GM18520 (cell line): ENCODE data around the gene MSL1.

ENCODE experiments used
- ATAC-seq: cut with Tn5 transposase; IDR thresholded peaks from one replicate; pipeline ENCODE4 v1.9.1; 2021; ENCODE audit not compliant: unreplicated experiment

MSL1 gene

DNA sequence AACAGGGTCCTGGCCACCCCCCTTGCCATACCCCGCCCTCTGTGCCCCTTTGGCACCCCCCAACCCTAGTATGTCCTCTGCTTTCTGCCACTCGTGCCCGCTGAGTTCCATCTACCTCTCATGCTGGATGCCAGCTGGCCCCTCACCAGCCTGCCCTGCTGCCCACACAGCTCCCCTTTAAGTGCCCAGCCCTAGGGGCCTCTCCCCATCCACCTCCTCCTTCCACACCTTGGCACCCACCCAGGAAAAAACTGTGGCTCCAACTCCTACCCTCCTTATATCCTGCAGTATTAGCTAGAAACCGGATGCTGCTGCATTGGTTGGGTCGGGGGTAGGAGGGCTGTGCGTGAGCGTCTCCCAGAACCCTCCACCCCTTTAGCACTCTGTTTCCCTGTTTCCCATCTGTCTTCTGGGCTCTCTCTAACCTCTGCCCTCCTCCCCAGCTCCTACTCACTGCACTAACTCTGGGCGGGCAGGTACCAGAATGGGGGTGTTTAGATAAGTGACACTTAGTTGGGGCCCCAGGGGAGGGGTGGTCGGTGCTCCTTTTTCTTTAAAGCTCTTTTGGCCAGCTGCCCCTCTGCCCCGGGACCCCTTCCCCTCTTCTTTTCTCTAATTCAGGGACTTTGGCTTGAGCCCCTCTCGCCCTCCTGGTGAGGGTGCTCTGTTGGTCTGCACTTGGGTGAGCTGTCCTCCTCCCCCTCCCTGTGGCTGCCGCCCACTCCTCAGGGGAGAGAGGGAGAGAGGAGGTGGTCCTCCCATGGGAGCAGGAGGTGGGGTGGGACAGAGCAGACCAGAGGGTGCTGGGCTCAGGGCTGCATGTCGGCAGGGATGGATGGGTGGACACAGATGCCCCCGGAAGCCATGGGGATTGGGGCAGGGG is 31.3 kb upstream of the MSL1 start:
- no peak for ATAC-seq

DNA sequence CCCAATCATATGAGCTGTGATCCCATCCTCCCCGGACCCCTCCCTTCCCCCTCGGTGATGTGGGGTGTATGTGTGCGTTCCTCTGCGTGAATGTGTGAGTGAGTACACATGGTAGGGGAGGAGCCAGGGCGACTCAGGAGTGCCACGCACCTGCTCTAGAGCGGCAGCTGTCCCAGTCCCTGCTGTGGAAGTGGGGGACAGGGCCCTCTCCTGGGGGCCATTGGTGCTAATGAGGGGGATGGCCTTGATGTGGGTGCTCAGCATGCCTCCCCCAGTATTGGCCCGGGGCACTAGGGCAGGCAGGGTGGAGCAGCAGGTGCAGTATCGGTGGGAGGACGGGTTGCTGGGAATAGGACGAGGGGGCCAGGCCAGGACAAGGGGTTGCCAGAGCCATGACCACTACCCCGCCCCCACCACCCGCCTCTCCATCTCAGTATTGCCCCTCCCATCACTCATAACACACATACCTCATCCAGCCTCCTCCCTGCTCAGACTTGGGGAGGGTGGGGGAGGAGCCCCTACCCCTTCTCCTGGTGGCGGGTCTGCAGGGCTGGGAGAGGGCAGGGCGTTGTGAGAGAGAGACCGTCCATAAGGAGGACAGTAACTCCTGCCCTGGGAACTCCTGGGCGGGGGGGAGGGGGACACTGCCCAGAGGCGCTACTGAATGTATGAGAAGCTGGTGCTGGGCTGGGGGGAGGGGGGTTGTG is 29.9 kb upstream of the MSL1 start:
- no peak for ATAC-seq

DNA sequence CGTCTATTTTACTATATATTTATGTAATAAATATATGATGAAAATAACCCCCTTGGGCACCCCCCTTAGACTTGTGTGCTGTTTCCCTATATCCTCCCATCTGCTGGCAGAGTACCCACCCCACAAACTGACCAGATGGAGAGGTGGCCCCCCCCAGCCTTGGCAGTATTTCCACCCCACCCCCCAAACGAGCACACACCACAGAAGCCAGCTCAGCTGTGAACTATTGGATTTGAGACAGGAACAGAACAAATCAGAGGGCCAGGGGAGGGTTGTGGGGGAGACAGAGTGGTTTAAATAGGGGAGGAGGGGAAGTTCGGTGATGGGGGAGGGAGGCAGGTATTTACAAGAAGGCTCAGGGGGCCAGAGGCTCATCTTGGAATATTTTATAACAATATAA is 29.2 kb upstream of the MSL1 start:
- no peak for ATAC-seq

DNA sequence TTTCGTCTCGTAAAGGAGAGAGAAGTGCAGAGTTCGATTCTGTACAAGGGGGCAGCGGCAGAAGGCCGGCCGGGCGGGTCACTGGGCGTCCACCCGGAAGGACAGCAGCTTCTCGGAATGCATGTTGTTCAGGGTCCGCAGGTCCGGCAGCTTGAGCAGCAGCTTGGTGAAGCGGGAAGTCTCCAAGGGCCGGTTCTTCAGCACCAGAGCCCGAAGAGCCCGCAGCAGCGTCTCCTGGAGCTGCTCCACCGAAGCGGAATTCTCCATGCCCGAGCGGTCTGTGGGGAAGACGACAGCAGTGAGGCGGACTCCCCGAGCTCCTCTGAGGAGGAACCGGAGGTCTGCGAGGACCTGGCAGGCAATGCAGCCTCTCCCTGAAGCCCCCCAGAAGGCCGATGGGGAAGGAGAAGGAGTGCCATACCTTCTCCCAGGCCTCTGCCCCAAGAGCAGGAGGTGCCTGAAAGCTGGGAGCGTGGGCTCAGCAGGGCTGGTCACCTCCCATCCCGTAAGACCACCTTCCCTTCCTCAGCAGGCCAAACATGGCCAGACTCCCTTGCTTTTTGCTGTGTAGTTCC is 28.7 kb upstream of the MSL1 start:
- no peak for ATAC-seq

DNA sequence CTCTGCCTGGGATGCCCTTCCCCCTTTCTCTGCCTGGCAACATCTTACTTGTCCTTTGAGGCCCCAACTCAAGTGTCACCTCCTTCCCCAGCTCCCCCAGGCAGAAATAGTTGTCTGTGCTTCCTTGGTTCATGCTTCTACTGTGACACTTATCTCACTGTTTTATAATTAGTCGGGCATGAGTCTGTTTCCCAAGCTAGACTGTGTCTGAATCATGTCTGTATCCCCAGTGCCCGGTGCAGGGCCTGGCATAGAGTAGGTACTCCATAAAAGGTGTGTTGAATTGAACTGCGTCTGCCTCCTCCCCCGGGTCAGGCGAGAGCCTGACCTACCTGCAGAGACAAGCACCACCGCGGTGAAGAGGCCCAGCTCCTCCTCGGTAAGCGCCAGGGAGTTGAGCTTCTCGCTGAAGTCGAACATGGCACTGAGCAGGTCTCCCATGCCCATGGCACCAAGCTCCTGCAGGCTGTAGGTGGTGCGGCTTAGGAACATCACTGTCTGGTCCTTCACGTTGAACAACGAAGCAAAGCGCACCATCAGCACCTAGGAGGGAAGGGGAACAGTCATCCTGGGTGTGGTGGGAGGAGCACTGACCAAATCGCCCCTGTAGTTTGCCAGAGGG is 28.1 kb upstream of the MSL1 start:
- no peak for ATAC-seq

DNA sequence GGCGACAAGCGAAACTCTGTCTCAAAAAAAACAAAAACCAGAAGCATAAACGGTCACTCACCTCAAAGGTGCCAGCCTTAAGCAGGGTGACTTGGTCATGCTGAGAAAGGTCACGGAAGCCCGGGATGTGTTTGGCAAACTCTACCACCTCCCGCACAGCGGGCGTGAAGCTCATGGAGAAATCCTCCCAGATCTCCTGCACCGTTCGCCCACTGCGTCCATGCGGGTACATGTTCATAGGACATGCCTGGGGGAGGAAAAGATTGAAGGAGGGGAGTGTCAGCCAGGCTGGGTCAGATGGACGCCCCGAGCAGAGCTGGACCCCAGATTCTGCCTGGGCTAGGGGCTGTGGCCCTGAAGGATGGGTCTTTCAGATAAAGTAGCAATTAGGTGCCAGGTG is 26.9 kb upstream of the MSL1 start:
- ATAC-seq, result no peak

DNA sequence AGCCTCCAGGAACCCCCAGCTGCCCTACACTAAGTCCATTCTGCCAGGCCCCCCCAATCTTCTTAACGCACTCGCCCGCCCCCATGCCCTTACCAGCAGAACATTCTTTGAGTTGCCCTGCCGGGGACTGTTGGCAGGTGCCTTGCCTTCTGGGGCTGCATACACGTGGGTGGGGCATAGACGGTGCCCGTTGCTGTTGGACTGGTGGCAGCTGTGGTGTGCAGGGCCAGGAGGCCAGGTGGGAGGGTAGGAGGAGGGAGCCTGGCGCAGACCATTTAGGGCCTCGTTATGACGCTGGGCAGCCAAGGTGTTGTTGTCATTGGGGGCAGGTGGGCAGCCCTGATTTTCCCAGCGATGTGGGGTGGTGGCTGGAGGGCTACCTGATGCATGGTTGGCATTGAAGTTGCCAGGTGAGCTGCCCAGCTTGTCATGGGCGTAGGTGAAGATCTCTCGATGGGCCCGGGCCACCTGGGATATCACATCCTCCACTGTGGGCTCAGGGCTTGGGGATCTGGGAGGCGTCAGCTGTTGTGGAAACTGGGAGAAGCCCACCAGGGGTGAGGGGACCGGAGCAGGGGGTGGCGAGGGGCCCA is 26.3 kb upstream of the MSL1 start:
- ATAC-seq, result no peak

DNA sequence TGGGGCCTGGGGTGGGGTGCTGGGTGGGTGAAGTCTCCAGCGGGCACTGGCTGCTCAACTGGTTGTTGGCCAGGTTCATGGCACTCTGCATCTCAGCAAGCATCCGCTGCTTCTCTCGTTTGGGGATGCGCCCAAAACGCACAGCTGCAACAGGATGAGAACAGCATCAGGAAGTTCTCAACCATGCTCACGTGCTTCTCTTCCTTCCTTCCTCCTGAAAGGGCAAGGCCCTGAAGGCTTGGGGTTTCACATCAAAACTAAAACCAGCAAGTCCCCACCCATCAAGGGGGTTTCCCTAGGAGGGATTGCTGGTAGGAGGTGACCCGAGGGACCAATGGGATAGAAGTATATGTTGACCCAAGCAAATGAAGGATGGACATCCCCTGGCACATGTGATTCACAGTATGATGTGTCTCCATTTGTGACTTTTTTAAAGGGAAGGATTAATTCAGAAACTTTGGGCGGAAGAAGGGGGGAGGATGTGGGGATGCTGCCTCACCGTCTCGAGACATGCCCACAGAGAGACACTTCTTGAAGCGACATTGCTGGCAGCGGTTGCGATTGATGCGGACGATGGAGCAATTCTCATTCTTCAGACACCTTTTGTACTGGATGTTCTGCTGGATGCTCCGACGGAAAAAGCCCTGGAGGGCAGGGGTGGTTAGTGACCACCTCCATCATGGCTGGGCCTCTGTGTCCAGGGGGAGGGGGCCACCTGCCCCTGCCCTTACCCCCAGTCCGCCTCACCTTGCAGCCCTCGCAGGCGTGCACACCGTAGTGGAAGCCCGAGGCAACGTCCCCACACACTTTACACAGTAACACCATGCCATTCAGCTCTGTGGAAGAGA is 25.6 kb upstream of the MSL1 start:
- ATAC-seq, result peak; percentile 43

DNA sequence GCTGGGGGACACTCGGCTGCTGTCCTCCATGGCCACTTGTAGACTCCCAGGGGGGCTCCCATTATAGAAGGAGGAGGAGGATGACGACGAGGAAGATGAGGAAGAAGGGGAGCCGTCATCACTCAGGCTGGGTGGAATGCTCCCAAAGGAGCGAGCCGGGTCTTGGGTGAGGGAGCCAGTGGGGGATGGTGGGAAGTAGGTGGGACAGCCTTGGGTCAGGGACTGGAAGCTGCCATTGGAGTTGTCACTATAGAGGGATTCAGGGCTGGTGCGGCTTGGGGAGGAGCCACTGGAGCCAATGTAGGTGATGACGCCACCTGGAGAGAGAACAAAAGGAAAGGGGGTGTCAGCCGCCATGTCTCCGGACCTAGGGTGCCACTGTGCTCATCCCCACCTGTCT is 24.7 kb upstream of the MSL1 start:
- no peak for ATAC-seq

DNA sequence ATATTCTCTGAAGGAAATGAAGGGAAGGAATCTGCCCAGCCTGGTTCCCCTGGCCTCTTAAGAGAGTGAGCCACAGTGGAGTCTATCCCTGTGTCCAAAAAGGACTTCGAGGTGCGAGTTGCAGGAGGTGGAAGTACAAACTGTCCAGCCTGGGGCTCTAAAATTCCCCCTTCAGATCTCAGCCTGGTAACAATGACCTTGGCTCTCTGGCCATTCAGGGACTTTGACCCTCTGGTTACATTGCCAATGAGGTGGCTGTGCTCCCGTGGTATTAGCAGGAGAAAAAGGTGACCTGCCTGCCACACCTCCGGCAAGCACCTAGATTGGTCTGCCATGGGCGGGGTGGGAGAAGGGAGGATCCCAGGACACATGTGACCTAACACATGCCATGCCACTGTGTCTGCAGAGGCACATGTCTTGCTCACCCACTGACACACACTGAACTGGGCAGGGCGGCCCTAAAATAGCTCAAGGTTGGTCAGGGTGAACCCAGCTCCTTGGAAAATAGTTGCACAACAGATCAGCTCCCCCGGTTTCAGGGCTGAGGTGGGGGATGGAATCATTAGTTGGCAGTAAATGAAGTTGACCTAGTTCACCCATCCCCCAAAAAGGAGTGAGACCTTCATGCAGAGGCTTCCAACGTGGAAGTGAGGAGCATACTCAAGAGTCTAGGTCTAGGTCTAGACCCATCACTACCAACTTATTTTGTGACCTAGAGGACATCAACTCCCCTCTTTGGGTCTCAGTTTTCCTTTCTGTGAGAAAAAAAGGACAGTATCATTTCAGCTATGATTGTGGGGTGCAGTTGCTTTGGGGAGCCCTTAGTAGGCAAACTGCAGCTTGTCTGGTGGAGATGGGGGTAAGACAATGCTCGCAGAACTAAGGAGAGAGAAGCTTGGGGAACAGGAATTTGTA is 23.6 kb upstream of the MSL1 start:
- ATAC-seq, result no peak

DNA sequence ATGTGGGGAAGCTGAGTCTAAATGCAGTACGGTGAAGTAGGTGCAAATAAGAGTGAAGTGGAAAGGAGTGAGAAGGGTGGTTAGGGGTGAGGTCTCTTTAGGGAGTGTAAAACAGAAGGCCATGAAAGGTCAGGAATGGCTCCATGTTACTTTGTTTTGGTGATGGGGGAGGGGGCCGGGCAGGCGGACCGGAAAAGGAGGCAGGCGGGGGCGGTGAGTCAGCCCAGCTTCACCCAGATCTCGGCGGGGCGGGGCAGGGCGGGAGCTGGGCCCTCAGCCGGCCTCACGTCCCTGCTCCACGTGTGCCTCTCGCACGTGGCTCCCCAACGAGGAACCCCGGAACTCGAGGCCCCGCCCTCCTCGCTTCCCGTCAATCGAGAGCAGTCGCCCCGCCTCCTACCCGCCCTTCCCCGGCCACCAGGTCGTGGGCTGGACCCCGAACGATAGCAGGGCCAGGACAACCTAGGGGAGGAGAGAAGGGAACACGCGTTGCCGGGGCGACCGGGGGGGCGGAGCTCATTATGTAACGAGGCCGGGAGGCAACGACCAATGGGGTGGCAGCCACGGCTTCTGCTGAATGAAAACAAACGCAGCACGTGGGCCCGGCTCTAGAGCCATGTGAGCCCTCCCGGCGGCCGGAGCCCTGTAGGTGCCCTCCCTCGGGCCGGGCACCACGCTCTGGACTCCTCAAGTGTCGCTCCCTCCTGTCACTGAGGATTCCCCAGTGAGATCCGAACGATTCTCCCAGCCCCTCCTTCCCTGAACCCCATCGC is 22.7 kb upstream of the MSL1 start:
- peak; percentile 47 for ATAC-seq

DNA sequence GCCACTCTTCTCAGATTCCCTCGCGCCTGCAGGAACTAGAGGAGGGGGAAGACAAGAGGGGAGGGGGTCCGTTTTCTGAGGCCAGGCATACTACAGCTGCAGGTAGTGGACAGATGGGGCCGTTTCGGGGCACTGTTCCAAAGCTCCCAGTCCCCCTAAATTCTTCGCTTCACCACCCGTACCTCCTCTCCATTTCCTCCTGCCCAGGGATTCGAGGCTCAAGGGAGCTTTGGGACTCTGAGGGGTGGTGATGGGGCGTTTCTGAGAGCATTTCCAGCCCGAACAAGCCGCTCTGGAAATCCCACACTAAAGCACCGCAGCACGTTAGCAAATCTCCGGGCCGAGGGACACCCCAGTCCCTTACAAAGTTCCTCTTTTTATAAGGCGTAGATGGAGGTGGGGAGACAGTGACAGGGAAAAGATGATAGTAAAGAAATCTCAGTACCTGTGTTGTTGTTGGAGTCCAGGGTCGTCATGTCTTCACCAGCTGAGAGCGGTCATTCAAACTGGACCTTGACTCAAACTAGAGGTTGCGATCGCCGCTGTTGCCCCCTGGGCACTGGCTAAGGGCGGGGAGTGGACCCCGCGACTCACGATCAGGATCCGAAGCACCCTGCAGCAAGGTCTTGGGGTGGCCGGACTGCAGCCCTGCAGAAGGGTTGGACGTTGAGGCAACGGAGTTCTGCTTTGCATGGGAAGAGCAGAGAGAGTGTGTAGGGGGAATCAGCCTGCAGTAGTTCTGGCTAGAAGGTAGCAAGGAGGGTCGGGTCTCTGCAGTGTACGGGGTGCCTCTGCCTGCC is 22.0 kb upstream of the MSL1 start:
- no peak for ATAC-seq

DNA sequence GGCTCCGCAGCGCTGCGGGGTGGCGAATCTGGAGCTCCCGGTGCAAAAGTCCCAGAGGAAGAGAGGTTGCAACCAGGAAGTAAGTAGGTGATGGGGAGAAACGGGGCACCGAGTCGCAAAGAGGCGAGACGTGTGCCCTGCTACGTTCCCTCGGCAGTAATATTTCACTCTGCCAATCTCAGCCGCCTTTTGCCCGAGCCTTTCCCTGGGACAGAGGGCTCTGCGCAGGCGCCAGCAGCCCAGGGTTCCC is 21.4 kb upstream of the MSL1 start, which contains the start of gene NR1D1:
Gene NR1D1 (minus strand): TSS at position 171 of the 250 bp plus-strand sequence. CDS start 495 bp downstream, outside the sequence.
- ATAC-seq, result no peak

DNA sequence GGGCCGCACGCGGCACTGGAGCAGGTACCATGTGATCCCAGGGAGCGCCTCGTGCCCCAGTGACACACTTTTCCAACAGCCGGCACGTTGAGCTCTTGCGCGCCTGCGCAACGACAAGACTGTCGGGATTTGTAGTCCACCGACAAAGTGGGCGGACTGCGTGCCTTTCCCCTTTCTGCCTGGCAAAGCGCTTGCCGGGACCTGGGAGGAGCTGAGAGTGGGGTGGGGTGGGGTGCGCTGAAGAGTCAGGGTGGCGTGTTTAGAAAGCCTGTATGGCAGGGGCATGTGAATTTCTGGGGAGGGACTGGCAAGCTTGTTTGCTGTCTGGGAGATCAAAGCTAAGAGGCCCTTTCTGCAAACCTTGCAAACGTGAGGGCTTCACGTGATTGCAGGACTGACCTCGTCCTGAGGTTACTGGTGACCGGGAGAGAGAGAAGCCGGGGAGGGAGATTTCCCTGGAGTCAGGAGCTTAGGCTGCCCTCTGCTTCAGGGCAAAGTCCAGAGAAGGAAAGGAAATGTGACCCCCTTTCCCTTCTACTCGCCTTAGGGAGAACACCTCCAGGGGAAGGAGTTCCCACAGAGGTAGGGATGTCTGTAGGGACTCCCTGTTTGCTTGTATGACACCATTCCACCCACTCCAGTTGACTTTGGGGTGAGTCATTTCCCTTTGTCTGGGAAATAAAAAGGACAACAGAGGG is 21.0 kb upstream of the MSL1 start:
- peak; percentile 20 for ATAC-seq

DNA sequence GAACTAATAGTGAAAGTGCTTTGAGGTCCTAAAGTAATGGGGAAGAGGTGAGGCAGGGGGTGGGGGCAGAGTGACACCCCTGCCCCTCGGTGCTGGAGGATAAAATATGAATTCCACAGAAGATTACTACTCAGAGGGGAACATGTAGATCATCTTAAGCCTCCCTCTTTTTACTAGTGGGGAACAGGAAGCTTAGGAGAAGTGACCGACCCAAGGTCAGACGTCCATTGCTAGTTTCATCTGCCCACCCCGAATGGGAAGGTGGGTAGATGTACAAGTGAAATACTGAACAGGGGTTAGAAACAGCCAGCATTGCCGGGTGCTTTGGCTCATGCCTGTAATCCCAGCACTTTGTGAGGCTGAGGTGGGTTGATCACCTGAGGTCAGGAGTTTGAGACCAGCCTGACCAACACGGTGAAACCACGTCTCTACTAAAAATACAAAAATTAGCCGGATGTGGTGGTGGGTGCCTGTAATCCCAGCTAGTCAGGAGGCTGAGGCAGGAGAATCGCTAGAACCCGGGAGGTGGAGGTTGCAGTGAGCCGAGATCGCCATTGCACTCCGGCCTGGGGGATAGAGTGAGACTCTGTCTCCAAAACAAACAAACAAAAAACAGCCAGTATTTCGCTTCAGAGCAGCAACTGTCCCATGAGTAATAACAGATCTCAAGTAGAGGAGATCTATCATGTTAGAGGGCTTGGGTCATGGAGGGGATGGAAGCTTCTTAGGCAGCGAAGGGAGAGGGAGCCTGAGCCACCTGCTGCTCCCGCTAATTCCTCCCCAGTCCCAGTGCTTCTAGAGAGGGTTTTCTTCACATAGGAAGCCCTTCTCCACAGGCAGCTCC is 20.2 kb upstream of the MSL1 start:
- ATAC-seq, result no peak

DNA sequence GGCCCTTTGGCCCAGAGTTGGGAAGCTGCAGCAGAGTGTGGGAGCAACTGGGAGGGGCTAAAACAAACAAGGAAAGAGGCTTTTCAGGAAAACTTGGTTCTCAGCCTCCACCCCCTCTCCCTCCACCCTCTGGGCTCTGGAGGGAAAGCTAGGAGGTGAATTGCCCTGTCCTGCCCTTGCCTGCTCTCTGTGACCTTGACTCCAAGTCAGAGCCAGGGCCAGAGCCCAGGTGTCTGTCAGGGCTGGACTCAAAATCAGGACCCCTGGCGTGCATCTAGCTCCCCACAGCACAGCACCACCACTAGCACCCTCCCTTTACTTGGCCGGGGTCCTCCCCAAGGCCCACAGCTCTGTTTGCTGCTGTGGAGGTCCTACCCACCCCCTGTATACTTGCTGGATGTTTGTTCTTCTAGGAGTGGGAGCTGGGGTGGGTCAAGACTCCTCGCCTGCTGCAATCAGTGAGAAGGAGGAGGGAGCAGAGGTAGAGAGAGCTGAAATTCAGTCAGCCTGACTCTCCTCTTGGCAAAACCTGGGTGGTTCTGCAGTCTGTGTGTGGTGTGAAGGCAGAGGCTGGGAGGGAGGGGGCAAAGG is 18.6 kb upstream of the MSL1 start:
- ATAC-seq, result no peak
